NCI-H226 (cell line): ENCODE results near the gene UBXN11.

Source experiments
- DNase-seq: peaks from one replicate; pipeline ENCODE4 v3.0.0-alpha.2; 2015

Gene UBXN11, protein sequence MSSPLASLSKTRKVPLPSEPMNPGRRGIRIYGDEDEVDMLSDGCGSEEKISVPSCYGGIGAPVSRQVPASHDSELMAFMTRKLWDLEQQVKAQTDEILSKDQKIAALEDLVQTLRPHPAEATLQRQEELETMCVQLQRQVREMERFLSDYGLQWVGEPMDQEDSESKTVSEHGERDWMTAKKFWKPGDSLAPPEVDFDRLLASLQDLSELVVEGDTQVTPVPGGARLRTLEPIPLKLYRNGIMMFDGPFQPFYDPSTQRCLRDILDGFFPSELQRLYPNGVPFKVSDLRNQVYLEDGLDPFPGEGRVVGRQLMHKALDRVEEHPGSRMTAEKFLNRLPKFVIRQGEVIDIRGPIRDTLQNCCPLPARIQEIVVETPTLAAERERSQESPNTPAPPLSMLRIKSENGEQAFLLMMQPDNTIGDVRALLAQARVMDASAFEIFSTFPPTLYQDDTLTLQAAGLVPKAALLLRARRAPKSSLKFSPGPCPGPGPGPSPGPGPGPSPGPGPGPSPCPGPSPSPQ

DNA sequence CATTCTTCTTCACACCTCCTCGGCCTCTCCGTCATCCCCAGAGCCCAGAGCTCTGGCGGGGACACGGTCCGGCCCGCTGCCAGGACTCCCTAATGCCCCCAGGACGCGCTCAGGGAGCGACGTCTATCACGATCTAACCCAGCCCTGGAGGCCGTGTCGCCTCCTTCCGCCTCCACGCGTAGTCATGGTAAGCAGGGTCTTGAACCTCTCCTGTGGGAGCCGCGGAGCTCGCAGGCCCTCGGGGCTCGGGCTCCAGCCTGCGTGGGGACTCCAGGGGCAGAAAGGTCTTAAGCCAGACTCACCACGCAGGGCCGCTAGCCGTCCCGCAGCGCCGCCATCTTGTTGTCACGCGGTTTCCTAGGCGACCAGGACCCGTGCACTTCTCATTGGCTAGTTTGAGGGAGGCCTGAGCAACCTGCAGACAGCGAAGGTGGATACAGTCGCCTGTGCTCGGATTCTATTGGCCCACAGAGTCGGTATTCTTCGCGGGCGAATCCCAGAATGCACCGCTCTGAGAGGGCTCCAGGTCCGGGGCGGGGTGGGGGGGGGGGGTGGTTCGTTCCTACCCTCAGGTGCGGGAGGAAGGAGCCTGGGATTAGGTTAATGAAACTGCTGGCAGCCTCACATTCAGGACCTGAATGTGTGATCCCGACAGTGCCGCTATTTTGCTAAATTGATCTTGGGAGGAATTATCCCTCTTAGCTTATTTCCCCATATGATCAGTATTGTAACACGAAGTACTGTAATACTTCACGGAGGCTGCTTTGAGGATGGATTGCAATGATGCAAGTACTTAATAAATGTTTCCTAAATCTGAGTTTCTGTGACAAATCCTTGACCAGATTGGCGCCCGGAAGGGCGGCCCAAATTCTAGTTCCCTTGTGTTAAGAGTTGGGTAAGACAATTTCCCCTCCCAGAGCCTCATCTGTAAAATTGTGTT lies at the start of gene UBXN11:
Gene UBXN11, minus strand, starts transcription at position 347 of the 940 bp plus-strand sequence. CDS start 3,753 bp downstream, outside the sequence.
- DNase-seq: peak; percentile 98

DNA sequence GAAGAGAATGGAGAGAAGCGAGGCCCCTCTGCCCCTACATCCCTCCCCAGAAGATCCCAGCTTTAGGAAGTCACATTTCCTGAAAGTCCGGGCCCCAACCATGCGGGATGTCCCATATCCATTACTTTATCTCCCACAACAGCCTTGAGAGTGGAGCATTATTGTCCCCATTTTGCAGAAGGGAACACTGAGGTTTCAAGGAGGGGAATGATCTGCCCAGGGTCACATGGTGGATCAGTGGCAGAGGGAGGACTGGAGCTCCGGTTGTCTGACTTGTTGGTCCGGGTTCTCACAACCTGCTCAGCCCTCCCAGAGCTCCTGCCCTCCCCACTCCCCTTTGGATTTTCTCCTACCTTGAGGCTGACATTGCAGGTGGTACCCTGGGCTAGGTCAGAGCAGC lies 49.7 kb upstream of the UBXN11 start:
- no peak for DNase-seq

DNA sequence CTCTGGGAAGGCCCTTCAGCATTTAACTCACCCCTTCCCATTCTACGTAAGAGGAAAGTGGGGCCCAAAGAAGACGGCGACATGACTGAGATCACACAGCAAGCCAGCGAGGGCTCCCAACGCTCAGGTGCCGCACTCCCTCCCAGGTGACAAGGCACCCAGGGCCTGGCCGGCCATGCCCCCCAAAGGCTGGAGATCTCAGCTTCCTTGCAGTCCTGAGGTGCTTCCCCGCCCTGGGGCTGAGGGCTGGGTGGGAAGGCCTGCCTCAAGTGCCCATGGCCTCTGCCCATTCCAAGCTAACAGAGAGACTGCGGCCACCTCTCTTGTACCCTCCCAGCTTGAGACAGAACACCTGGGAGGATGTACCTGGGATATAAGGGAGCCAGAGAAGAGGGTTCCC lies 48.5 kb upstream of the UBXN11 start:
- DNase-seq: no peak

DNA sequence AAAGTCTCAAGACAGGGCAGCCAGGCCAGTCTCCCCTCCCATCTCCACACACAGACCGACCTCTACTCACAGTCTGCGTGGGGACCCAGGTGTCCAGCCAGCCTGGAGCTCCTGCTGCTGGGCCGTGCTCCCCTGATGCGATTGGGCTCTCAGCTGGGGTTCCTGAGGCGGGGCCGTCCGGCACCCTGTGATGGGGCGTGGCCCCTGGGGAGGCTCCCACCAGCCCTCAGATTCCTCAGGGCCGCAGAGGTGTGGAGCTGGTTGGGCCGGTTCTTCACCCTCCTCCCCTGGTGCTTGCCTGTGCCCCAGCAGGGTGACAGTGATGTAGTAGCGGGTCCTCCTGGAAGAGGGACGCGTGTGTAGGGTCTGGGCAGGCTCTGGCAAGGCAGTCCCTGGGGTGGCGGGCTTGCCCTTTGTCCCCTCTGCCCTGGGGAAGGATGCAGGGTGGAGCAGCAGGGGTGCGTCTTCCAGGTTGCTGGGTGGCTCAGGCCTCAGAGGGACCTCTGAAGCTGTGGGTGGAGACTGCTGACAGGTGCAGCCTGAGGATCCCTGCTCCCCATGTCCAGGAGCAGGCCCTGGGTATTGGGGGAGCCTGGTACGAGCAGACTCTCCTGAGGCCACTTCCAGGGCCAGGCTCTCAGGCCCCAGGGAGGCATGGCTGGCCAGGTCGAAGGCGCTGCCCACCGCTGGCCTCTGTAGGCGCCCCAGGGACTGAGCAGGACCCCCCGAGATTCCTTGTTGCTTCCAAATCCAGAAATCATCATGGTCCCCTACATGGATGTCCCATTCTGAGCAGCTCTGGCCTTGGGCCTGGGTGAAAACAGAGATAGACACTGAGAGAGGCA lies 47.8 kb upstream of the UBXN11 start, which contains the start of gene CRYBG2:
Gene CRYBG2, minus strand, starts transcription at position 155 of the 845 bp plus-strand sequence. CDS start 7,473 bp downstream, outside the sequence.
- DNase-seq: no peak

DNA sequence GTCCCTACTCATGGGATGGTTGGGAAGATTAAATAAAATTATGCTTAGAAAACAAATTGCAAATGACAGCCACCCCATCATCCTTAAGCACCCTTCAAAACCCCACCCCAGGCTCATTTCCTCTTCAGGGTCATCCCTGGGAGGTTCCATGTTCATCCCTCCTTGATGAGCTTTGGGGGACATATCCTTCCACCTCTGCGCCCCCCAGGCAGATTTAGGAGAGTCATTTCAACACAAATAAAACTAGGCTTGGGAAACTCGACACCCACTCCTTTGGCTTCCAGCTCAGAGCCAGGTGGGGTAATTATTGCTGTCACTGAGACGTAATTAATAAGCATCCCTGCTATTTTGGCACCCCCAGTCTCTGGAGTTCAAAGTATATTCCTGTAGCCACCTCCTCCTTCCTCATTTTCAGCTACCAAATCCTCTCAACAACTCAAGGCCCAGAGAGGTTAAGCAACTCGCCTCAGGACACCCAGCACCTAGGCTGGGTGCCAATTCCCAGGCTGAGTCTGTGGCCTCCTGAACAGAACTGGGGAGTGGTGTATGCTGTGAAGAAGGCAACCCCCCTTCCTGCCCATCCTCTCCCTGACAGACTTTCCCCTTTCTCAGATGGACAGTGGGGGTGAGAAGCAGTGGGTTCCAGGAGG lies 46.9 kb upstream of the UBXN11 start:
- no peak for DNase-seq

DNA sequence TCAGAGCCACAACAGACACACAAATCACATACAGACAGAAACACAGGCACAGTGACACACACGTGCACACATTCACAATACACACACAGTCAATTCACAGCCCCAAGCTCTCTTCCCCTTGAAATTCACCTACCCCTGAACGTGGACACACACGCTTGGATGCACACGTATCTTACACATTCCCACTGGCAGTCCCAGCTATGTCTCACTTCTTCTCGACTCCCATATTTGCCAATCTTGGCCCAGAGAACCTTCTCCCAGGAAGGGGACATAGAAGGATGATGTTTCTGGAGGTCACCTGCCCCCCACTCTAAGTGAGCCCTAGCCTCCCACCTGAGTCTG lies 45.9 kb upstream of the UBXN11 start:
- DNase-seq: peak; percentile 56

DNA sequence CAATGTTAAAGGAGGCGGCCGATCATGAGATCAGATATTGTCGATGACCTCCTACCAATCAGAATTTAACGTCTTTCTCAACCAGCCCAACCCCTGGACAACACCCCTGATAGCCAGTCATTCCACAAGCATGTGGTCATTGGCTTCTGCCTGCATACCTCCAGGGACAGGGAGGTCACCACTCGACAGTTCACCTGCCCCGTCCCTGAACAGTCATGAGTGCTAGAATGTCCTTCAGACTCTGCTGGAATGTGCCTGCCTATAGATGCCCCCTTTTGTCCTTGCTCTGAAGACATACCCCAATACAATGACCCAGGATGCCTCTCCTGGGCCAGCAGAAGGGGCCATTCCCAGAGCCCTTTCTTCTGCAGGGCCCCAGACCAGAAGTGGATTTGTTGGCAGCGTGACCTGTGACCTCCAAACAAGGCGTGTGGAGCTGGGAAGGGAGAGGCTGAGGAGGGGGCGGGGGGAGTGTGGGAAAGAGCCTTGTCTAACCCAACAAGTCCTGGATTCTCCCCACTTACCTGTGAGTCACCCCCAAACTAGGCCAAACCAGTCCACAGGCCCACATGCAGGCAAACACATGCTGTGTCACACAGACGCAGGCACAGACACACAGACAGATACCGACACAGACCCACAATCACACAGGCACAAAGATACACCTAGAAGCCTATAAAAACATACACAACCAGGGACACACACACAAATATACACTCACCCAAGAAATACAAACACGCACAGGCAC lies 45.3 kb upstream of the UBXN11 start:
- DNase-seq: peak; percentile 87

DNA sequence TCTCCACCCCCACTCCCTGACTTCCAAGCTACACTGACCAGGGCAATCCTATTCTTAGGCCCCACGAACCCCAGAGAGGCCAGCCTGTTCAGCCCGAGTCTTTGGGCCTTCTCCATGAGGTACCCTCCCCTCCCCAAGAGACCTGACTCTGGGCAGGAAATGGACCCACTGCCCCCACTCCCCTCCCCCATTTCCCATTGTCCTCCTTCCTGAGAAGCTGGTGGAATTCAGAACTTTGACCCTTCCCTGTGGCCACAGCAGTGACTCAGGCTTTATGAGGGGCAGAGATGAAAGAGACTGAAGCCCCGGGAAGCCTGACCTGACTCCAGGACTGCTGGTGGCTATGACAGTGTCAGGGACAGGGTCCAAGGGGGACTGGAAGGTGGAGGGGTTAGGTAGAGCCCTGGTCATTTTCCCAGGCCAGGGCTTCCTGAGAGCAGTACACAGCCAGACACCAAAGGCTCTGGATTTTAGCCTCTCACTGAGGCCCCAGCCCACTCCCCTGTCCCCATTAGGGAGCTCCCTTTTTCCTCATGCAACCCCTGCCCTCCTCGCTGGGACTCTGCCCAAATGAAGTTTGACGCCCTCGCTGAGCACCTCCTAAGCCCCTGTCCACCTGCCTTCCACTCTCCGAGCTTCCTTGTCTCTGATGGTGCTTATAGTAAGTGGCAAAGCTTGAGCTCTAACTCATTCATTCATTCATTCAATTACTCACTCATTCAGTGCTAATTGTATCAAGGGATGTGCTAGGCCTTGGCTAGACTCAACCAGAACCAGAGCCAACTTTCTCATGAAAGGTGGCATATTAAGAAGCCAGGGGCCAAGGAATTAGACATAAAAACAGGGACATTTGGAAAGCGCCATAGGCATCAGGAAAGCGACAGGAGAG lies 44.5 kb upstream of the UBXN11 start:
- DNase-seq: no peak

DNA sequence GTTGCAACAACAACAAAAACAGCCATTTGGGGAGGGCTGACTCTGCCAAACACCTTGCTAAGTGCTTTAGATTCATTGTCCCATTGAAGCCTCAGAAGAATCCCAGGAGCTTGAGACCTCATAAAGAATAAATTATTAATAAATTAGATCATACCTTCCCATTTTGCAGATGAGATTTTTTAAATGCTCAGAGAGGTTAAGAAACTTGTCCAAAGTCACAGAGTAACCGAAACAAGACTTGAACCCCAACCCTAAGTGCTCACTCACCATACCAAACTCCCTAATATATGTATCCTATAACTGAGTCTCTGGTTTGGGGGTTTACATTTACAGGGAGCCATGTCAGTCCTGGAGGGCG lies 43.9 kb upstream of the UBXN11 start:
- no peak for DNase-seq

DNA sequence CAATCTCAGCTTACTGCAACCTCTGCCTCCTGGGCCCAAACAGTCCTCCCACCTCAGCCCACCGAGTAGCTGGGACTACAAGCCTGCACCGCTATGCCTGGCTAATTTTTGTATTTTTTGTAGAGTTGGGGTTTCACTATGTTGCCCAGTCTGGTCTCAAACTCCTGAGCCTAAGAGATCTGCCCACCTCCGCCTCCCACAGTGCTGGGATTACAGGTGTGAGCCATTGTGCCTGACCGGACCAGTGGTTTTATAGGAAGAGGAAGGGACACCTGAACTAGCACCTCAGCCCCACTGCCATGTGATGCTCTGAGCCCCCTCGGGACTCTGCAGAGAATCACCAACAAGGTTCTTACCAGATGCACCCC lies 43.4 kb upstream of the UBXN11 start:
- no peak for DNase-seq

DNA sequence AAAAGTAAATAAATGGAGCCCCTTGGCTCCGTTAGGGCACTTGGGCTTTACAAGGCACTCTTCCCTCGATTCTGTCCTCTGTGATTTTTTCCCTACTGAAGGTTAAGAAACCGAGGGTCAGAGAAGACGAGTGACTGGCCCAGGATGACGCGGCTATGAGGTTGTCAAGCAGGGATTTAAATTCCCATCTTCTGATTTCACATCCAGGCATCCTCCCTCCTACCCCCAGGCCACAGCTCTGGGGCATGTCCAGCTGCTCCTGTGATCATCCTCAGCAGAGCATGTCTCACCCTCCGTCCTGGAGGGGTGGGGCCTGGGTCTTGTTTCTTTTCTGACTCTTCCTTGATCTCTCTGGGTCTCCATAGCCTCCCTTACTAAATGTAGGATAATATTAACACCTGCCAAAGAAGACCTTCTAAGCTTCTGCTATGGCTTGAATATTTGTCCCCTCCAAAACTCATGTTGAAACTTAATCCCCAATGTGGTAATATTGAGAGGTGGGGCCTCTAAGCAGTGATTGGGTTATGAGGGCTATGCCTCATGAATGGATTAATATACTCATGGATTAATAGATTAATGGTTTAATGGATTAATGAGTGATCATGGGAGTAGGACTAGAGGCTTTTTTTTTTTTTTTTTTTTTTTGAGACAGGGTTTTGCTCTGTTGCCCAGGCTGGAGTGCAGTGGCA lies 42.9 kb upstream of the UBXN11 start:
- peak; percentile 96 for DNase-seq

DNA sequence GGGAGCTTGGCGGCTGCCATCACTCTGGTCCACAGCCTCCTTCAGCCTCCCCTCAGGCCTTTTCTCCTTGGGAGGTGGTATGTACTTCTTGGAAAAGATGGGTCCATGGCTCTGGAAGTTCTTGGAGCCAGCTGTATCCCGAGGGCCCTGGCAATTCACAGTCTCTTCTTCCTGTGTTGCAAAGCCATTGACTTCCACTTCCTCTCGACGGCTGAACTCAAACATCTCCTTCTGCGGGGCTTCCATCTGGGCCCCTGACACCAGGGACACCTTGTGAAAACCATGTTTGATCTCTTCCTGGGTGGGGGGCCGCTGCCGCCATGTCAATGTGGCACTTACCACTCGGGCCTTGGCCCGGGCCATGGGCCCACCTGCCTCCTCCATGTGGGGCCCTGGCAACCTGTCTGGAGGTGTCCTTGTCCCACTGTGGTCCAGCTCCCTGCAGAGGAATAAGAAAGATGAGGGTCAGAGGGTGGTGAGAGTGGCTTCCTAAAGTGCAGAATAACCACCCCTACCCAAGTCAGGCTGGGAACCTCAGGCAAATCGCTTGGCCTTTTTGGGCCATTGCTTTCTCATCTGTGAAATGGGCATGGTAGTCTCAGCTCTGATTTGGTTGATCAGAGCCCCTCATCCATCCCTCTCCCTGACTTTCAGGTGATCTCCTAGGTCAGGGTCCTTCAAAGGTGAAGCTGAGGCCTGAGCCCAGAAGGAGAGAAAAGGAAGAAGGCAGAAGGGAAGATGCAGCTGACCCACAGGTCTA lies 40.0 kb upstream of the UBXN11 start:
- no peak for DNase-seq

DNA sequence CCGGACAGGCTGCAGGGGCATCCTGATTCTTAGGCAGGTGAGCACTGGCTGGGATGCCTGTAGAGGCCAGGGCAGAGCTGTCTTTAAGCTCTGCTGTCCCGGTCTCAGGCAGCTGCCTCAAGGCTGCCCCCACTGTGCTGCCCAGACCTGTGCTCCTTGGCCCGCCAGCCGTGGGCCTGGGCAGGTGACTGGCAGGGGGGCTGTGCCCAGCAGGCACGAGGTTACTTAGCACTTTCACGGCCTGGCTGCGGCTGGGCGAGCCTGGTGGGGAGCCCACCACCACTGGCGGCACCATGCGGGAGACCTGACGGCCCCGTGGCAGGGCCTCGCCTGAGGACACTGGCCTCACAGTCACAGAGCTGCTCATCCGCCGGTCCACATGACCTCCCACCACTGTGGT lies 39.3 kb upstream of the UBXN11 start:
- DNase-seq: no peak

DNA sequence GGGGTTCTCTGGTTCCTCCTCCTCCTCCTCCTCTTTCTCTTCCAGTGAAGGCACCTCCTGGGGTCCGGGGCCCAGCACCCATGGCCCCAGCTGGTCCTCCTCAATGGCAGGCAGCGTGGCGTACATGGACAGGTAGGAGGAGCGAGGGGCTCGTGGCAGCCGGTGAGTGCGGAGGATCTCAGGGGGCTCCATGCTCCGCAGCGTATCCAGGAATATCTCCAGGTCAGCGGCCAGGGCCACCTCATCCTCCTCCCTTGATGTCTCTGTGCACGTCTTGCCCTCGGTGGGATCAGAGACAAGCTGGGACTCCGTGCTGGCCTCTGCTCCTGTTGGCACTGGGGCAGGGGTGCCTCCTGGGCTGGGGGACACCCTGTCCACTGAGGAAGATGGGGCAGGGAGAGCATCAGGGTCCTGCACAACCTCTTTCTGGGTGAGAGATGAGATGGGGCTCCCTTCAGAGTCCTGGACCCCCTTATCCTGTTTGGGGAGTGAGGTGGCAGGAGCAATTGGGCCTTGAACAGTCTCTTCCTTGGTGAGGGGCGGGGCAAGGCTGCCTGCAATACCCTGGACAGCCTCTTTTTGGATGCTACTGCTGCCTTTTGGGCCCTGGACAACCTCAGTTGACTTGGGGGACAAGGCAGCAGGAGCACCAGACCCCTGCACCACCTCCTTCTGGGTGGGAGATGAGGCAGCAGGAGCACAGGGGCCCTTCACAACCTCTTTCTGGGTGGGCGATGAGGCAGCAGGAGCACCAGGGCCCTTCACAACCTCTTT lies 37.9 kb upstream of the UBXN11 start:
- DNase-seq: no peak

DNA sequence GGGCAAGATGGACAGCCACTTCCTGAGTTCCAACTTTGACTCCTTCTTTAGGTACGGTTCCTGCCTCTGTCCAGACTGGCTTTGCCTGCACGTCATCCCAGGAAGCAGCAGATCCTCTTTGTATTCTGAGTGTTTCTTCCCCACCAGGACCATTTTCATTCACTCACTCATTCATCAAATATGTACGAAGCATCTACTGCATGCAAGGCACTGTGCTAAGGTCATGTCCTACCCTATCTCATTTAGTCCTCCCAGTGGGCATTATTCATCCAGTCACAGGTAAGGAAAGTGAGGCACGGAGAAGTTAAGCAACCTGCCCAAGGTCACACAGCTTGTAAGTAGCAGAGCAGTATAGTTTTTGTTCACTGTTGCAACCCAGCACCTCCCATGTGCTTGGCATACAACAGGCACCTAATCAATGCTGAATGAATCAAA lies 33.6 kb upstream of the UBXN11 start:
- DNase-seq: no peak

DNA sequence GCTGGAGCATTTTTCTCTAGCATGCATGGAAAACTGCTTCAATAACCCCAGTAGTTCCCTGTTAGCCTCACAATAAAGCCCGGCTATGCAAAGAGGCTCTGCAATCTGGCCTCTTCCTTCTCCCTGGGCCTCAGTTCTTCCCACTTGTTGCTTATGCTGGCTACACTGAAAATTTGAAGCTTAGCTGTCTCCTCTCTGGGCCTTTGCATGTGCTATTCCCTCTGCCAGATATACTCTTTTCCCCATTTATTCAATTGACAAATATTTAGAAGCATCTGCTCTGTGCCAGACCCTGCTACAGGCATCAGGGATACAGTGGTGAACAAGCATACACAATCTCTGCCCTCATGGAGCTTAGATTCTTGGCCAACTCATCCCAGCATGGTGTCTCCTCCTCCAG lies 32.2 kb upstream of the UBXN11 start:
- no peak for DNase-seq

DNA sequence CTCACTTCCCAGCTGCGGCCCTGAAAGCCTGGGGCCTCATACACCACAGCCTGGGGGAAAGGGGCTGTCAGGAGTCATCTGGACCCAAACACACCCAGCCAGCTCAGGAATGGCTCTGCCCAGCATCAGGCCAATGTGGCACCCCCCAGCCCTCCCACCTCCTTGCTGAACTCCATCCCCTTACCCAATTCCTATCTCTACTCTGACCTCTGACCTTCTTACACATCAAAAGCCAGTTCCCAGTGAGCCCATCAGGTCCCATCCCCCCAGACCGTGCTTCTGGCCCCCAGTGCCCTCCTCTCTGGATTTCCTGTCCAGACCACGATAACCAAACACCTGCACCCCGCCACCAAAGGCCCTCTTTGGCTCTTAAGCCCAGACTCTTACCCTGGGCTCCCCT lies 31.2 kb upstream of the UBXN11 start:
- DNase-seq: no peak

DNA sequence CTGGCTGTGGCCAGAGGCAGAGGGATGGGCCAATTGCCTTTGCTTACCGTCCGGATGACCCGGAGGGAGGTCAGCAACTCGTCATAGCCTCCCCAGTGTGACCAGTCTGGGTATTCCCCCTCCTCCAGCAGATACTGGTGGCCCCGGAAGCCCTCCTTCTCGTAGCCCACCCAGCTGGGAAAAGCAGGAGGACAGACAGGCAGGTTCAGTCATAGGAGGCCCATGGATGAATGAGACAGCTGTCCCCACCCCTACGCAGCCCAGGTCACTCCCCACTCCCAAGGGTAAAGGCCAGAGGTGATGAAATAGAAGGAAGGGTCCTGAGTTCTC lies 30.7 kb upstream of the UBXN11 start:
- no peak for DNase-seq
